K562 (cell line): ENCODE data around the gene FAM117B. TPM values are rescaled to one million over a fixed set of nuclear protein-coding genes. Genes with fewer than 3 reads are reported as not detected.

Experiments
- MBD1 ChIP-seq: fragments of 250-450 bp; sonication (Bioruptor Pico); IDR thresholded peaks from 2 replicates; pipeline ENCODE4 v1.8.0; 2022; ENCODE audit warnings: inconsistent platforms
- MLLT1 ChIP-seq, 2 experiments: fragments of 450-650 bp; IDR thresholded peaks; 2 replicates each; pipeline ENCODE4 v1.6.1; 2016
- NFE2L1 ChIP-seq: fragments of 450-650 bp; IDR thresholded peaks from 2 replicates; pipeline ENCODE4 v1.6.1; 2016; ENCODE audit warnings: missing genetic modification characterization, low read depth, mild to moderate bottlenecking, missing compliant biosample characterization, moderate library complexity, borderline replicate concordance
- RFX5 ChIP-seq: IDR thresholded peaks from 2 replicates; pipeline ENCODE4 v1.6.1; 2011; ENCODE audit warnings: low read depth, mild to moderate bottlenecking, improper control_type of control experiment, low read length
- TSHZ1 ChIP-seq: fragments of 250-450 bp; sonication (Bioruptor Pico); IDR thresholded peaks from 2 replicates; pipeline ENCODE4 v1.4.0; 2020; ENCODE audit warnings: mild to moderate bottlenecking, moderate library complexity
- polyA plus RNA-seq, 8 experiments: library from polyadenylated mRNA; depleted of rRNA in 4 of 8; stranded (reverse) in 5 of 8; unstranded in 3 of 8; fragments of >200 nt; fragmentation: Nextera tagmentation in 2 of 8; fragmentation: Illumina TruSeq in 1 of 8; extraction: Ambion mirVana in 2 of 8; extraction: Trizol in 1 of 8; gene quantifications; 2 replicates each; pipeline versions ENCODE4 v1.2.1 to v1.2.3, GENCODE V29; 2011 to 2014; ENCODE audit warnings: inconsistent platforms in 1 of 8, missing spikeins in 1 of 8
- total RNA-seq, 7 experiments: library from RNA; depleted of rRNA in 6 of 7; stranded (reverse); fragments of >200 nt in 6 of 7; fragmentation: Illumina TruSeq in 2 of 7; extraction: Trizol in 2 of 7; gene quantifications; 2 replicates each; pipeline versions ENCODE4 v1.2.1 to v1.2.3, GENCODE V29; 2011 to 2021; ENCODE audit warnings: low replicate concordance in 1 of 7

FAM117B gene
- total and polyA plus RNA-seq, 9 of the 15 experiments (the other 6 are each of a cell fraction or from before 2014, with no cell fraction given) = 1.6 to 5.2 (median 2.6) TPM

- no peak for TF ChIP-seq MBD1 (CRISPR knock-in tag)
- no peak for TF ChIP-seq RFX5
- no peak for TF ChIP-seq NFE2L1 (tag)
- TF ChIP-seq TSHZ1 = no peak
- TF ChIP-seq MLLT1 (IDR thresholded peaks at IDR 0.05) = no peak
- TF ChIP-seq, all 486 proteins: peak for 0
These were observed 174.0 kb downstream of the FAM117B start (continued) for GRCh38 chr2:202808754-202809153.
